ENCODE data around the gene GTSE1. TPM values are rescaled to one million over a fixed set of nuclear protein-coding genes. Genes with fewer than 3 reads are reported as not detected.

GTSE1 gene
- polyA plus RNA-seq, 1 donor: 7.9 TPM

DNA sequence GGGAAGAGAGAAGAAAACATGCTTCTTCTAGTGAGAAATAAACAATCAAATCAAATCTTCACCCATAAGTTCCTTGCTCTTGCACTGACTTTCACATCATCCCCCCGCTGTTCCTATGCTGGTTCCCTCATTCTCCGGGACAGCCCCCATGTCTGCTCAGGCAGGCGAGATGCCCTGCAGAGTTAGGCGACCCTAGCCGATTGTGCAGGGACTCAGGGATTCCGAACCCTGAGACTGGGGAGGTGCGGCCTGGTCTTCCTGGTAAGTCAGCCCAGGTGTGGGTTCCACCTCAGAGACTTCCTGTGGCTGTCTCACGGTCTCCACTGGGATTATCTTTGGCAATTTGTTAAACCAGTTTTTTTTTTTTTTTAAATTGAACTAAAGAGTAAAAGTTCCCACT, 22.3 kb upstream of the GTSE1 start:
- no peak for DNase-seq

DNA sequence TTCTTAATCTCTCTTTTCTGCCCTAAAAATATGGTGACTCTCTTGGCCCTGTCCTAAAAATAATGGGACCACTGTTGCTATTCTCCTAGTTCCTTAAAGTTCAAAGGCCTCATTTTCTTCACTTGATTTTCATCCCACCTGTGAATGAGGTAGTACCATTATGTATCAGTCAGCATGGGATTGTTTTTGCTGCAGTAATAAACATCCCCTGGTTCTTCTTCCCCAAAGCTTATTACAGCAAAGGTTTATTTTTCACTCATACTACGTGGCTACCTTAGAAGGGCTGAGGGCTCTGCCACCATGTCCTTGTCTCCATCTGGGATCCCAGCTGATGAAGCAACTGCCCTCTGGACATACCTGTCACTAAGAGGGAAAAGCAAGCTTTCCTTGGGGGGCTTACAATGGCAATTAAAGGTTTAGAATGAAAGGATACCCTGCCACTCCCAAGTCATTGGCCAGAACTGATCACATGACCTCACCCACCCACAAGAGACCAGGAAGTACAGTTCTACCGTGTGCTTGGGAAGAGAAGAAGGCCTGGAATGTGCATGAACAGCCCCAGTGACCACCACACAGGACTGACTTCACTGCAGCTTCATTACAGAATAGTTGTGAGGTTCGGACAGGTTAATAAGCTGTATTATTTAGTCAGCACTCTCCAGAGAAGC, 21.1 kb upstream of the GTSE1 start:
- DNase-seq: no peak

DNA sequence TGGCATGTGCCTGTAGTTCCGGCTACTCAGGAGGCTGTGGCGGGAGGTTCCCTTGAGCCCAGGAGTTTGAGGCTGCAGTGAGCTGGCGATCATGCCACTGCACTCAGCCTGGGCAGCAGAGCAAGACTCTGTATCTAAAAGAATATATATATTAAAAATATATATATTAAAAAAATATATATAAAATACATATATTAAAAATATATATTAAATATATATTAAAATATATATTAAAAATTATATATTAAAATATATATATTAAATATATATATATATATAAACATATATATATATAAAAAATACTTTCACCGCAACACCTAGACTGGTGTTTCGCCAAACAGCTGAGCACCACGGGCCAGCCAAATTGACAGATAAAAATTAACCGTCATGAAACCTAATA, 20.1 kb upstream of the GTSE1 start:
- DNase-seq: no peak

DNA sequence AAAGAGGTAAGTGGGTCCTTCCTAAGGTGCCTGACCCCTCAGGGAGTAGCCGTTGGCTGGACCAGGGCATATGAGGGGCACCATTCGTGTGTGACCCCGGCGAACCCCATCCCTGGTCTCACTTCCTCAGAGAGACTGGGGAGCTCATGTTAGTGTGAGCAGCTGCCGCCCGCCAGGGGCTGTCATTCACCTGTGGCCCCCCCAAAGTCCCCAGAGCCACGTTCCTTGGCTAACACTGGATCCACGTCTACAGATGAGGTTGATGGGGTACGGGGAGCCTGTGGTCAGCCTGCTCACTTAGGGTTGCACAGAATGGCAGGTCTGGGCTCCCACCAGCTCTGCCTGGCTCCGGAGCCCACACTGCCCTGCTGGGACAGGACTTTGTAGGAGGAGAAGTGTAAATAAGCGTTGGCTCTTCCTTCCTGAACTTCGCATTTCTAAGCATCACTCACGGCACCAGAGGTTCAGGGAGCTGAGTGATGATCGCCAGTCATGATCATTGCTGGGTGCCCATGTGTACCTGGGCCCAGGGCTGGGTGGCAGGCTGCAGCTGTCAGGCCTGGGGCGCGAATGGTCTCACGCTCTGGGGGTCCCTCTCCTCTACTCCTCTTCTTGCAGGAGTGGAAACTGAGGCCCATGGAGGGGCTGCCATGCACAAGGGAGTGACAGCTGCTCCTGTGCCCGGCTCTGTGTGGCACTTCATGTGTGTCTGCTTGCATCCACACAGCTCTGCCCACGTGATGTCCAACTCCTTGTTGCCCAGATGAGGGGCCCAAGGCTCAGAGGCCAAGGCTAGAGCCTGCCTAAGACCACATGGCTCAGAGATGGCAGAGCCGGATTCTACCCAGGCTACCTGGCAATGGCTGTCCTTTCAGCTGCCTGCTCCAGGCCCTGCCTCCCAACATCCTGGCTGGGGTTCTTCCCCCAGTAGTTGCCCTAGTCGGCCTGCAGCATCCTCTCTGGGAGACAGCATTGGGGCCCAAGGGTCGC, 17.7 kb upstream of the GTSE1 start:
- no peak for DNase-seq

DNA sequence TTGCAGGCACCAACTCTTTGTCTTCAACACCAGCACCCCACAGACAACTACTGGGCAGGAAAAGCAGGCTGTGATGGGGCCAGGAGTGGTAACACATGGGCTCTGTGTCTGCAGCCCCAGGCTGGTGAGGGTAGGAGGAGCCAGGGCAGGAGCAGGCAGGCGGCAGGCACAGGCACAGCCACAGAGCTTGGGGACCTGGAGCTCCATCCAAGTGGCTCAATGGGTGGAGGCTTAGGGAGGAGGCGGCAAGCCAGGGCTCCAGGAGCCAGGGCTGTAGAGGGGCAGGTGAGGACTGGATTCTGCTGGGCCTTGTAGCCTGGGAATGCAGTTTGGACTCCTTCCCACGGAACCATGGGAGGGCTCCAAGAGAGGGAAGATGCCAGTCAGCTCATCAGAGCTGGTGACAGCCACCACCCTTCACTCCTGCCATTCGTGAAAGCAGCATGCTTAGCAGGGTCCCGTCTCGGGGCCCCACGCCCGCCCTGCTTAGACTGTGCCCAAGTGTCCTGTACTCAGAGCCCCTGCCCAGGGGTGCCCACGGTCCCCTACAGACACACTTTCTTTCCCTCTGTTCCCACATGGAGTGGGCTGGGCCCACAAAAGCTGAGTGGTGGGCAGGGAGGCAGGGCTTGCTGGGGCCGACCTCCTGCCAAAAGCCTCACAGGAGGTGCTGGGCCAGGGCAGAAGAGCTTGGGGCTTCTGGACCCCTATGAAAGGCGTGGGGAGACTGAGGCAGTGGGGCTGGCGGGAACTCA, 16.4 kb upstream of the GTSE1 start:
- DNase-seq: no peak

DNA sequence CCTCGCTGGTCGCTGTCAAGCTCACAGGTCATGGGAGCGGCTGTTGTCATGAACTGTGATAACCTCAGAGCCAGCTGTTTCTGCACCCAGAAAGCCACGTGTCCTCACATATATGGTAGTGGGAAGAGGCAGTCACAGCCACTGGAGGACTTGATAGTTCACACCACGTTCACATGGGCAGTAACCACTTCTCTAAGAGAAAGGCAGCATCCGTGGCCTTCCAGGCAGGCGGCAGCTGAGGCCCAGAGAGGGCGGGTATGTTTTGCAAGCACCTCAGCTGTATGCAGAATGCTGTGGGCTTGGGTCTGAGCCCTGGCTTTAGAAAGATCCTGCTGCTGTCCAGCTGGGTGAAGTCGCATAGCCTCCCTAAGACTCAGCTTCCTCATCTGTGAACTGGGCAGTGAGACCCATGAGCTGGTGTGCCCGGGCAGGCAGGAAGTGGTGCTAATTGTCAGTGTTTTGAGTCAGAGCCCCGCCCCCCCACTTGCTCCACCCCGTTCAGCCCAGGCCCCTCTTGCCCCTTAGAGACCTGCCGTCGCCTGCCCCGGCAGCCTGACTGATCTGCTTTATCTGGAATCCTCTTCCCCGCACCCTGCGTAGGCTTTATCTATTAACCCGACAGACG, 15.6 kb upstream of the GTSE1 start:
- DNase-seq: no peak

DNA sequence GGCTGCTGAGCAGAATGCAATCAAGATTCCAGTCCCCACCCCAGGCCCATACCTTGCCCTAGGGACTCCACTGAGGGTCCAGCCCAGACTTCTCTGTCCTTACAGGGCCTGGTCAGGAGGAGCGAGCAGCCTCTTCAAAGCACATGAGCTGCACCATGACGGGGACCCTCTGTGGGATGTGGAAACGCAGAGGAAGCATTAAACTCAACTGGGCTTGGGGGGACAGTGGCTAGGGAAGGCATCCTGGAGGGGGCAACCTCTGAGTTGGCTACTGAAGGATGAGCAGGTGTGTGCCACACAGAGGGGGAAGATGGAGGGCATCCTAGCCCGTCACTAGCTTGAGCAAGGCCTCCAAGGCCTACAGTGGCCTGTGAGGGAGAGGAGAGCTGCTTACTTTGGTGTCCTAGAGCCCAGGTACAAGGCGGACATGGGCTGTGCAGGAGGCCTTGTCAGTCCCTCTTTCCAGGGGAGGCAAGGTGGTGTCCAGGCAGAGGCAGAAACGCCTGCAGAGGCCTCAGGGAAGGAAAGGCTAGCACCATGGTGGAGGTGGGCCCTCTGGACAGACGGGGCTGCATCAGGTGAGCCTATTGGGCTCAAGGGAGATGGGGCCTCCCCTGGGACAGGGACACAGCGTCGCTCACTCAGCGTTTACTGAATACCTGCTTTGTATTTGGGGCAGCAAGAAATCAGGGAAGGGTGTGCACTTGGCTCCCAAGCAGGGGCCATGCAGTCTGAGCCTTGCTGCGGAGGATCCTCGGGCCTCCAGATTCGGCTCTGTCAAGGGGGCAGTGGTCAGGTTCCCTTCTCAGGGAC, 14.6 kb upstream of the GTSE1 start:
- DNase-seq: no peak

DNA sequence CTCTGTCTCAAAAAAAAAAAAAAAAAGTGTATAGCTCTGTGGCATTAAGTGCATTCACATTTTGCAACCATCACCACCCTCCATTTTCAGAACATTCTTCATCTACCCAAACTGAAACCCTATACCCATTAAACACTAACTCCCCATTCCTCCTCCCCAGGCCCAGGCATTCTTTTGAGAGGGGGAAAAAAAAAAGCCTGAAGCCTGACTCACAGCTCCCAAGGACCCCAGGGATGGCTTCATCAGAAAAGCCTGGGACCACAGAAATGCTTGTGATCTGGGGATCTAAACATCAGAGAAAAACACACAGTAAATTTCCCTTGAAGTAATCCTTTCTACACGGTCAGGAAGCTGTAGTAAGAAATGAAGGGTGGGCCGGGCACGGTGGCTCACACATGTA, 10.7 kb upstream of the GTSE1 start:
- no peak for DNase-seq

DNA sequence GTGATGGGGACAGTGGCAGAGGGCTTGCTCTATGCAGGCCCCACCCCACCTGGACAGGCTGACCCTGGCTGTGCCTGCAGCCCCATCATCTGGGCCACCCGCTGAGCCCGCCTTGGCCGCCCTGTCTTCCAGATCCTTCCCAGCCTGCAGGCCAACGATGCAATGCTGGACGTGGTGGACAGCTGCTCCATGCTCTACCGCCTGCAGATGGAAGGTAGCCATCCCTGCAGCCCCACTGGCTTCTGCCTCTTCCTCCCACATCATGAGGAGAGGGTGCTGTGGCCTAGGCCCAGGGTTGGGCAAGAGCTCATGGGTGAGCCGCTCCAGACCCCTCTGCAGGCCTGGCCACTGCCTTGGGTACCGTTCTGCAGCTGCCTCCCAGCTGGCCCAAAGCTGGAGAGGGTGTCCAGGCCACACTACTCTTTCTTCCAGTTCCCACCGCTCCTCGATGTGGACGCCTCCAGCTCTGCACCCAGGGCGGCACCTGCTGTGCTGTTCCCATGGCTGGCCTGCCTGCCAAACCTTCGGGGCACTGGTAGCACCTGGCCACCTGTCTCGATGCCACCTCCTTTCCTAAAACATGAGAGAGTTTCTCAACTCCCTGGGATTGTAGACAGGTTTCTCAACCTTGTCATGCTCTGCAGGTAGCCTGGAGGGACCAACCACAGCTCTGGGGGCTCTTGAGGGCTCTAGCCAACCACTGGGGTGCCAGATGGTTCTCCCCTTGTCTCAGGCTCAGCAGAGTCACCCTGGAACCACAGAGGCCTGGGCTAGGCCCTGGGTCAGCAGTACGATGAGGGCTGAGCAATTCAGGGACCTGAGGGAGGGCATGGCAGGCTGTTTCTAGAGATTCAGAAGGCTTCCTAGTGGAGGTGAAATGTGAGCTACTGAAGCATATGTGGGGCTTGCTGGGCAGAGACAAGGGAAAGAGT, 9.5 kb upstream of the GTSE1 start:
- DNase-seq: no peak

DNA sequence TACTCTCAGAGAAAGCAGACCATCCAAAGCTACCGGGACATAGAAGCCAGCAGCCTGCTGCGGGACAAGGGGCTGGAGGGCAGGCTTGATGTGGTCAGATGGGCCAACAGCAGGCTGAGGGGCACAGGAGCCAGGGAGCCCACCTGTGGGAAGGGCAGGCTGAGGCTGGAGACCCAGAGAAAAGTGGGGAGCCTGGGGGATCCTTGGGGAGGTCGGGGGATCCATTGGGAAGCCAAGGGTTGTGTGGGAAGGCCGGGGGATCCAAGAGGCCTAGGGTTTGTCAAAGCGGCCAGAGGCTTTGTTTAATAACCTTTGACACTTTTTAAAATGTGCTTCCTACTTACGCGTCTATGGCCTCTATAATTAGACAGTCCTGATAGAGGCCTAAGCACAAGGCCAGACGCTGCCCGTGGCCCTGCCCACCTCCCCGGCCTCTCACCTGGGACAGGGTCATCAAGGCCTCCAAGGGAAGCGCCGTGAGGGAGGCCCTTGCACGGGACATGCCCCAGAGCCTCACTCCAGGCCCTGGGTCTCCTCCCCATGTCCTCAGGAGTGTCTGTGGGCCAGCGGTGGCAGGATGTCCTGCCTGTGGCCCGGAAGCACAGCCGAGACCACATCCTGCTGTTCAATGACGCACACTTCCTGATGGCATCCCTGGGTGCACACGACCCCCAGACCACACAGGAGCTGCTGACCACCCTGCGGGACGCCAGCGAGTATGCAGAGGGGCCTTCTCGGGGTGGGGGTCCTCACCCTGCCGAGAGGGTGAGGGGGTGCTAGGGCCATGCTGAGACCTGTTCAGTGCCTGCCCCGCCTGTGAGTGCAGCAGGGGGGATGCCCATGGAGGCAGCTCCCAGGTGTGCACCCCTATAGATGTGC, 8.6 kb upstream of the GTSE1 start:
- no peak for DNase-seq

DNA sequence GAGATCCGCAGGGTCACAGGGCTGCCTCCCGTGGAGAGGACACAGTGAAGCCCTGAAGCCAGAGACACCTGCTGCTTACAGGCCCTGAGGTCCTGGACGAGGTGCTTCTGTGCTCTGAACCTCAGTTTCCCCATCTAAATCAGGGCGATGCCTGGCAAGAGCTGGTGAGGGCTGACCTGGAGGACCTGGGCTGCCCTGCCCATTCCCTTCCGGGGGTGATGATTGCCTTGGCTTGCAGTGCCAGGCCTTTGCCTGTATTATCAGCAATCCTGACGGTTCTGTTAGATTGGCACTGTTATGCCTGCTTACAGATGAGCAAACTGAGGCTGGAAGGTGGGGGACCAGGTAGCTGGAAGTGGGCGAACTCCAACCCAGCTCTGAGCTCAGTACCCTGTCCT, 7.8 kb upstream of the GTSE1 start:
- no peak for DNase-seq

DNA sequence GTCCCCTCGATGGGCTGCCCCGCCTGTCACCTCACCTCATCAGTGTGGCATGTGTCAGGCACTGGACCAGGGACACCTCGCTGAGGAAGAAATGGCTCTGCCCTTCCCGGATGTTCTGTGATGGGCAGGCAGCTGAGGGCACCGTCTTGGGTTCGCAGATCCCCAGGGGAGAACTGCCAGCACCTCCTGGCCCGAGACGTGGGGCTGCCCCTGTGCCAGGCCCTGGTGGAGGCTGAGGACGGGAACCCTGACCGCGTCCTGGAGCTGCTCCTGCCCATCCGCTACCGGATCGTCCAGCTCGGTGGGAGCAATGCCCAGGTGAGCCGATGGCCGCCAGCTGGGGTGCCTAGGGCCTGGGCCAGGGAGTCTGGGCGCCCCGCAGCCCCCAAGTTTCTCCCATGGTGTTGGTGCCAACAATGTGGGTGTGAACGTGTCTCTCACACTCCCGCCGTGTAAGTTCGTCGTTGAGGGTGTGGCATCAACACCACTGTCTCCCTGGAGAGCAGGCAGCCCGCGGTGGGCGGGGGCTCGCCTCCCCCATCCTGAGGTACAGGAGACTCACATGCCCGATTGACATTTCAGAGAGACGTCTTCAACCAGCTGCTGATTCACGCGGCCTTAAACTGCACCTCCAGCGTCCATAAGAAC, 7.3 kb upstream of the GTSE1 start:
- DNase-seq: no peak

DNA sequence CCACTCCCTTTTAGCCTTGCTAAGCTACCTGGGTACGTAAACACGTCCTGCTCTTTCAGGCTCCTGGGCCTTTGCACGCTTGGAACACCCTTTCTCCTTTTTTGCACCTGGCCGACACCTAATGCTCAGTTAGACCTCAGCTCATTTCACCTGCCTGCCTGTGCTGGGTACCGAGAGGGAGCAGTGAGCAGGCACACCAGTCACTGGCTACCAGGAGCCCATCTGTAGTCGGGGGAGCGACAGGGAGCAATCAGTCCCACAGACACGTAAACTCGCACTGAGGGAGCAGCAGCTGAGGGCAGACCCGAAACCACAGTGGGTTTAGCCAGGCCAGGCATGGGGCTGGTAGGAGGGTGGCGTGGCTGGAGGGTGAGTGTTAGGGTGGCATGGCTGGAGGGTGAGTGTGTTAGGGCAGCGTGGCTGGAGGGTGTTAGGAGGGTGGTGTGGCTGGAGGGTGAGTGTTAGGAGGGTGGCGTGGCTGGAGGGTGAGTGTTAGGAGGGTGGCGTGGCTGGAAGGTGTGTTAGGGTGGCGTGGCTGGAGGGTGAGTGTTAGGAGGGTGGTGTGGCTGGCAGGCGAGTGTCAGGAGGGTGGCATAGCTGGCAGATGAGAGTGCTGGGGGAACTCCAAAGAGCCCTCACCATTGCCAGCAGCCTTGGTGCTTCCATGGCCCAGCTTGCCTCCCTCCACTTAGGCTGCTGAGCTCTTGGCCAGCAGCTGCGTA, 6.4 kb upstream of the GTSE1 start:
- no peak for DNase-seq

DNA sequence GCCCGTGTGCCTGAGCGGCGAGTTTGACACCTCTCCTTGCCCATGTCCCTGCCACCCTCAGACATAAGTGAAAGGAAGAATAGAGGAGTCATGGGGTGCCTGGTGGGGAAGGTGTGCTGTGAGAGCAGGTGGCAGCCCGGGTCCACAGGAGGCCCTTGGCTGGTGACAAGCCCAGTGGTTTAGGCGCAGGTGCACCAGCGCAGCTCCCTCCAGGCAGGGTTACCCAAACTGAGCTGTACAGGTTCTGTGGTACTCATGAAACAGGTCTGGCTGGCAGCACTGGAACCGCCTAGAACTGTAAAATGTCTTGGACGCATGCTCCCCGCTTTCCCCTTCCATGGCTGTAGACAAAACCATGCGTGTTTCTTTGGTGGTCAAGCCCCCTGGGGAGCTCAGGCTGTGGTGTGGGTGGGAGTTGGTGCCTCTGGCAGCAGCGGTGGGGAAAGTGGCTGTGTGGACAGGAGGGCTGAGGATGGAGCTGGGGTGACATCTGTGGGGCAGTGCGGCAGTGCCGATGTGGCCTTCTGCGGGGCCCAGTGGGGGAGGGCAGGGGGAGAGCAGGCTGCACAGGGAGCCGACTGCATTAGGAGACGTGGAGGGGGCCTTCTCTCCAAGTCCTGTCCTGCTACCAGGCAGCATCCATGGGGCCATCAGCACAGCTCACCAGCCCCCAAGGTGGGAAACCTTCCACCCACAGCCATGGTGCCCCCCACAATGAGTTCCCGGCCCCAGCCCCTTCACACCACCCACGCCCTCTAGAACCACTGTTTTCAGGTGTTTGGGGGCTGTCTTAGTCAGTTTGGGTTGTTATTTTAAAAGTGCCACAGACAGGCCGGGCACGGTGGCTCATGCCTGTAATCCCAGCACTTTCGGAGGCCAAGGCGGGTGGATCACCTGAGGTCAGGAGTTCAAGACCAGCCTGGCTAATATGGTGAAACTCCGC, 5.6 kb upstream of the GTSE1 start:
- no peak for DNase-seq

DNA sequence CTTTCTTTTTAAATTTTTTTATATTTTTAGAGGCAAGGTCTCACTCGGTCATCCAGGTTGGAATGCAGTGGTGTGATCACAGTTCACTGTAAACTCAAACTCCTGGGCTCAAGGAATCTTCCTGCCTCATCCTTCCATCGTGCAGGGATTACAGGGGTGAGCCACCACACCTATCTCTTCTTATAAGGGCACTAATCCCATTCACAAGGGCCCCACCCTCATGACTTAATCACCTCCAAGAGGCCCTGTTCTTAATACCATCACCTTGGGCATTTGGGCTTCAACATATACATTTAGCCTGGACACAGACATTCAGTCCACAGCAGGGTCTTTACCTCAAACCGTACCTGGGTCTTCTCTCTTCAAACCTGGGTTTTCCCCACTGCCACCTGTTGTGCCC, 4.5 kb upstream of the GTSE1 start:
- DNase-seq: no peak

DNA sequence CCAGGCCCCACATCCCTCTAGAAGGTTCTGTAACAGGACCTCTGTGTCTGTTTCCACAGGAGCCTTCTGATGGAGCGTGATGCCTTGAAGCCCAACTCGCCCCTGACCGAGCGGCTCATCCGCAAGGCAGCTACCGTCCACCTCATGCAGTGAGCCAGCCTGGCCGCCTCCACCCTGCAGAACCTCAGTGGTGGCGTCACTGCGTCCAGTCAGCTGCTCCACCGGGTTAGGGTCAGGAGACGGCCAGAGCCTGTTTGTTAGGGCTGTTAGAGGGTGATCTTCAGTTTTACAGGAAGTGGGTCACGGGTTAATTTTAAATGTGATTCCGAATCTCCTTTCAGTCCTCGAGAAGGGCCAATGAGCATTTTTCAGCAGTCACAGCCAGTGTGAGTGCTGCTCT, 3.9 kb upstream of the GTSE1 start:
- no peak for DNase-seq

DNA sequence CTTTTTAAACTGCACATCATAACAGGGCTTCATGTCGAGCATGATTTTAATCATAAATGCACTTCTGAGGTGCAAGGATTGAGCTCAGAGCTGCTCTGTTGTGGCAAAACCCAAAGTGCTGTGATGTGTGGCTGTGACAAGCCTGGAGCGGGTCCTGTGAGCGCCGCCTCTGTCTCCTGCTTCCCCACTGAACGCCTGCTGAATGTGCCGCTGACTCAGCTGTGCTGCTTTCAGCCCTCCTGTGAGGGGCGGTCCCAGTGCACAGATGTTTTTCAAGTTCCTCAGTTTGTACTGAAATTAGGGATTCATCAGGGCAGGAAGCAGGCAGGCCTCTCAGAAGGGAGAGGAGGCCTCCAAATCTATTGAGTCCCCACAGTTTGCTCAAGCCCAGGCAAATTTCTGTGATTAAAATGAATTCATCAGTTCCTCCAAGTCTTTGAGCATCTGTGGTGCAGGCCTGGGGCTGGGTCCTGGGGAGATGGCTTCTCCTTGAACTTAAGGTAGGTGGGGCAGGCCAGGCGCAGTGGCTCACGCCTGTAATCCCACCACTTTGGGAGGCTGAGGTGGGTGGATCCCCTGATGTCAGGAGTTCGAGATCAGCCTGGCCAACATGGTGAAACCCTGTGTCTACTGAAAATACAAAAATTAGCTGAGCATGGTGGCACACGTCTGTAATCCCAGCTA, 3.0 kb upstream of the GTSE1 start:
- peak; percentile 80 for DNase-seq

All from hindlimb muscle (tissue), 1 donor.